Activated T-helper 2 cell treated with anti-CD3 and anti-CD28 coated beads, Interferon-gamma antibody, Interleukin-2, Interleukin-4, amounts not matched to agents 10 μg/mL and 5 μg/mL and 100 μg/mL, durations not matched to agents 14 hours and 24 hours and 36 hours (primary cell): ENCODE results near the gene PTPRQ. TPM values are rescaled to one million over a fixed set of nuclear protein-coding genes. Genes with fewer than 3 reads are reported as not detected.

Experiments used
- DNase-seq: peaks from one replicate; pipeline ENCODE4 v3.0.0; 2021; ENCODE audit warnings: low spot score
- H3K27ac Mint-ChIP-seq: one replicate; pipeline ENCODE4 v1.8.0; 2021; ENCODE audit warnings: mixed read lengths
- H3K27me3 Mint-ChIP-seq: one replicate; pipeline ENCODE4 v1.8.0; 2021; ENCODE audit warnings: low read depth, mixed read lengths
- H3K36me3 Mint-ChIP-seq: one replicate; pipeline ENCODE4 v1.8.0; 2021; ENCODE audit warnings: low read depth, mixed read lengths
- H3K4me1 Mint-ChIP-seq: one replicate; pipeline ENCODE4 v1.8.0; 2021; ENCODE audit warnings: low read depth, mixed read lengths
- H3K4me3 Mint-ChIP-seq: one replicate; pipeline ENCODE4 v1.8.0; 2021; ENCODE audit warnings: low read depth, mild to moderate bottlenecking, moderate library complexity, mixed read lengths
- H3K9me3 Mint-ChIP-seq: one replicate; pipeline ENCODE4 v1.8.0; 2021; ENCODE audit warnings: mixed read lengths
- intact Hi-C: fragments of 100-400 bp; cut with micrococcal nuclease; formaldehyde crosslinking; loops from one replicate; pipeline ENCODE4 v1.15.1; 2023
- total RNA-seq: library from RNA; stranded (reverse); gene quantifications from 2 replicates; pipeline ENCODE4 v1.2.3, GENCODE V29; 2022

Gene PTPRQ
- total RNA-seq, 1 donor from 2014 or later = not detected

GRCh38 chr12:80593766-80594165 lies 149.7 kb downstream of the PTPRQ start:
- intact Hi-C loops = no loop called here
- no peaks in the 10 kb centered on the region for H3K36me3 Mint-ChIP-seq
- H3K4me1 Mint-ChIP-seq = no peaks in the 10 kb centered on the region
- H3K9me3 Mint-ChIP-seq = no peaks in the 10 kb centered on the region
- no peak overlapping the region for H3K4me3 Mint-ChIP-seq
- no peaks in the 10 kb centered on the region for H3K27me3 Mint-ChIP-seq
- no peak for DNase-seq
- H3K27ac Mint-ChIP-seq = no peak overlapping the region

GRCh38 chr12:80596509-80596908 lies 152.5 kb downstream of the PTPRQ start:
- Mint-ChIP-seq H3K4me3 (no peak overlapping the region), H3K36me3 (no peaks in the 10 kb centered on the region), H3K27me3 (no peaks in the 10 kb centered on the region), H3K27ac (no peak overlapping the region), H3K4me1 (no peaks in the 10 kb centered on the region), H3K9me3 (no peaks in the 10 kb centered on the region)
- intact Hi-C loops = no loop called here
- DNase-seq = no peak

- Mint-ChIP-seq H3K36me3 (no peaks in the 10 kb centered on the region), H3K9me3 (no peaks in the 10 kb centered on the region), H3K4me3 (no peak overlapping the region), H3K27me3 (no peaks in the 10 kb centered on the region), H3K27ac (no peak overlapping the region), H3K4me1 (no peaks in the 10 kb centered on the region)
- no peak for DNase-seq
- intact Hi-C loops = no loop called here
Measured at GRCh38 chr12:80598004-80598606, 154.1 kb downstream of the PTPRQ start.

- Mint-ChIP-seq H3K27me3 (no peaks in the 10 kb centered on the region), H3K9me3 (no peaks in the 10 kb centered on the region), H3K4me3 (no peak overlapping the region)
Measured at GRCh38 chr12:80602455-80602854, 158.4 kb downstream of the PTPRQ start.

GRCh38 chr12:80607361-80608135 lies 163.5 kb downstream of the PTPRQ start:
- Mint-ChIP-seq H3K4me3 (no peak overlapping the region), H3K27me3 (no peaks in the 10 kb centered on the region), H3K36me3 (no peaks in the 10 kb centered on the region), H3K4me1 (no peaks in the 10 kb centered on the region), H3K27ac (no peak overlapping the region), H3K9me3 (no peaks in the 10 kb centered on the region)
- DNase-seq = no peak
- intact Hi-C loops = no loop called here

More at GRCh38 chr12:80602455-80602854, 158.4 kb downstream of the PTPRQ start:
- Mint-ChIP-seq H3K4me1 (no peaks in the 10 kb centered on the region), H3K27ac (no peak overlapping the region), H3K36me3 (no peaks in the 10 kb centered on the region)
- no peak for DNase-seq
- intact Hi-C loops = no loop called here

GRCh38 chr12:80617733-80618132 lies 173.7 kb downstream of the PTPRQ start:
- Mint-ChIP-seq H3K36me3 (no peaks in the 10 kb centered on the region), H3K27me3 (no peaks in the 10 kb centered on the region), H3K4me3 (no peak overlapping the region), H3K27ac (no peak overlapping the region), H3K4me1 (no peaks in the 10 kb centered on the region), H3K9me3 (no peaks in the 10 kb centered on the region)
- no peak for DNase-seq
- intact Hi-C loops = no loop called here

GRCh38 chr12:80620281-80620680 lies 176.2 kb downstream of the PTPRQ start:
- H3K27me3 Mint-ChIP-seq = no peaks in the 10 kb centered on the region
- no peak overlapping the region for H3K27ac Mint-ChIP-seq
- H3K9me3 Mint-ChIP-seq = no peaks in the 10 kb centered on the region
- H3K4me3 Mint-ChIP-seq = no peak overlapping the region
- no peak for DNase-seq
- H3K36me3 Mint-ChIP-seq = no peaks in the 10 kb centered on the region
- H3K4me1 Mint-ChIP-seq = no peaks in the 10 kb centered on the region
- intact Hi-C loops = no loop called here

- no peaks in the 10 kb centered on the region for H3K27me3 Mint-ChIP-seq
- no peaks in the 10 kb centered on the region for H3K4me1 Mint-ChIP-seq
- H3K36me3 Mint-ChIP-seq = no peaks in the 10 kb centered on the region
- no peak overlapping the region for H3K27ac Mint-ChIP-seq
- H3K9me3 Mint-ChIP-seq = no peaks in the 10 kb centered on the region
- no peak for DNase-seq
- no peak overlapping the region for H3K4me3 Mint-ChIP-seq
- intact Hi-C loops = no loop called here
Measured at GRCh38 chr12:80622271-80622670, 178.2 kb downstream of the PTPRQ start.

GRCh38 chr12:80625051-80625450 lies 181.0 kb downstream of the PTPRQ start:
- Mint-ChIP-seq H3K4me1 (no peaks in the 10 kb centered on the region), H3K4me3 (no peak overlapping the region), H3K36me3 (no peaks in the 10 kb centered on the region), H3K9me3 (no peaks in the 10 kb centered on the region), H3K27me3 (no peaks in the 10 kb centered on the region), H3K27ac (no peak overlapping the region)
- DNase-seq = no peak
- intact Hi-C loops = no loop called here

GRCh38 chr12:80625901-80626300 lies 181.9 kb downstream of the PTPRQ start:
- intact Hi-C loops = no loop called here
- no peaks in the 10 kb centered on the region for H3K27me3 Mint-ChIP-seq
- no peak for DNase-seq
- H3K27ac Mint-ChIP-seq = no peak overlapping the region
- no peaks in the 10 kb centered on the region for H3K36me3 Mint-ChIP-seq
- H3K4me3 Mint-ChIP-seq = no peak overlapping the region
- no peaks in the 10 kb centered on the region for H3K9me3 Mint-ChIP-seq
- H3K4me1 Mint-ChIP-seq = no peaks in the 10 kb centered on the region

- no peak for DNase-seq
- intact Hi-C loops = no loop called here
- H3K9me3 Mint-ChIP-seq = no peaks in the 10 kb centered on the region
- no peaks in the 10 kb centered on the region for H3K27me3 Mint-ChIP-seq
- H3K4me1 Mint-ChIP-seq = no peaks in the 10 kb centered on the region
- no peak overlapping the region for H3K27ac Mint-ChIP-seq
- no peak overlapping the region for H3K4me3 Mint-ChIP-seq
- no peaks in the 10 kb centered on the region for H3K36me3 Mint-ChIP-seq
Measured at GRCh38 chr12:80627782-80628181, 183.7 kb downstream of the PTPRQ start.

- DNase-seq = no peak
- H3K36me3 Mint-ChIP-seq = no peaks in the 10 kb centered on the region
- H3K9me3 Mint-ChIP-seq = no peaks in the 10 kb centered on the region
- H3K4me1 Mint-ChIP-seq = no peaks in the 10 kb centered on the region
- no peak overlapping the region for H3K4me3 Mint-ChIP-seq
- intact Hi-C loops = no loop called here
- no peaks in the 10 kb centered on the region for H3K27me3 Mint-ChIP-seq
- H3K27ac Mint-ChIP-seq = no peak overlapping the region
Measured at GRCh38 chr12:80632835-80633234, 188.8 kb downstream of the PTPRQ start.

- intact Hi-C loops = no loop called here
- H3K4me3 Mint-ChIP-seq = no peak overlapping the region
- H3K9me3 Mint-ChIP-seq = no peaks in the 10 kb centered on the region
- no peaks in the 10 kb centered on the region for H3K36me3 Mint-ChIP-seq
- no peaks in the 10 kb centered on the region for H3K4me1 Mint-ChIP-seq
- no peak for DNase-seq
- H3K27me3 Mint-ChIP-seq = no peaks in the 10 kb centered on the region
- H3K27ac Mint-ChIP-seq = no peak overlapping the region
Measured at GRCh38 chr12:80634903-80635302, 190.9 kb downstream of the PTPRQ start.
